Activated CD4-positive, alpha-beta T cell treated with anti-CD3 and anti-CD28 coated beads, Interleukin-2, amount 10 ng/mL, durations not matched to agents 7 days and 5 days (primary cell): ENCODE measurements around the gene SYVN1. TPM values are rescaled to one million over a fixed set of nuclear protein-coding genes. Genes with fewer than 3 reads are reported as not detected.
"Not testable (repeated sequence)": the region's sequence is repeated elsewhere in the genome, so short reads cannot be mapped to it uniquely, and the experiment has no call there.

Experiments used
- CTCF ChIA-PET: fragments of 350-600 bp; sonication (Branson Sonifier 250); formaldehyde crosslinking; loops from one replicate; lab custom pipeline; 2021; ENCODE audit warnings: antibody characterized with exemption; lab: Charles Lee
- POLR2A ChIA-PET: fragments of 350-600 bp; sonication (Branson Sonifier 250); formaldehyde crosslinking; loops from one replicate; lab custom pipeline; 2021; ENCODE audit warnings: antibody characterized with exemption; lab: Charles Lee
- DNase-seq: peaks from one replicate; pipeline ENCODE4 v3.0.0-alpha.2; 2020
- H3K27ac Mint-ChIP-seq: one replicate; pipeline ENCODE4 v1.8.0; 2021; ENCODE audit warnings: mild to moderate bottlenecking, moderate library complexity, mixed read lengths
- H3K27me3 Mint-ChIP-seq: one replicate; pipeline ENCODE4 v1.8.0; 2021; ENCODE audit warnings: mixed read lengths
- H3K36me3 Mint-ChIP-seq: one replicate; pipeline ENCODE4 v1.8.0; 2021; ENCODE audit warnings: low read depth, mixed read lengths
- H3K4me1 Mint-ChIP-seq: one replicate; pipeline ENCODE4 v1.8.0; 2021; ENCODE audit warnings: mixed read lengths
- H3K4me3 Mint-ChIP-seq: one replicate; pipeline ENCODE4 v1.8.0; 2021; ENCODE audit warnings: mild to moderate bottlenecking, moderate library complexity, mixed read lengths
- H3K9me3 Mint-ChIP-seq: one replicate; pipeline ENCODE4 v1.8.0; 2021; ENCODE audit warnings: mixed read lengths
- total RNA-seq, 2 experiments: library from RNA; stranded (reverse); gene quantifications; one replicate each; pipeline ENCODE4 v1.2.3, GENCODE V29; 2021

Gene SYVN1
- 10 to 100 TPM; 40.5 to 42.2 TPM for total RNA-seq

- Mint-ChIP-seq H3K27me3 (no peaks in the 10 kb centered on the region), H3K4me1 (peaks cover 27% of the 10 kb centered on the region), H3K36me3 (peaks cover 14% of the 10 kb centered on the region), H3K9me3 (no peaks in the 10 kb centered on the region), H3K4me3 (peak within 1 kb of the TSS; percentile 99), H3K27ac (peak within 1 kb of the TSS; percentile 99)
- ChIA-PET POLR2A (interaction anchor here (0.6 to 1.1 kb wide), 3 partner anchors 12 to 322 kb away, joined by 3 to 5 read pairs (median 4); partner anchors contain the start of genes FAU, MRPL49 and PPP2R5B), CTCF (interaction anchor here (0.6 to 3.2 kb wide), 8 partner anchors 14 to 1089 kb away, joined by 3 to 12 read pairs (median 4); no protein-coding TSS in a partner anchor)
- DNase-seq, result peak; percentile 93
These were observed at the start of gene SYVN1 for GRCh38 chr11:65134240-65134951. TSS of gene SYVN1 (minus strand) at chr11:65134519. CDS start at chr11:65133601, 918 bp downstream.

GRCh38 chr11:65183201-65183891, 49.0 kb upstream of the SYVN1 start:
- Mint-ChIP-seq H3K36me3 (peaks cover 24% of the 10 kb centered on the region), H3K27ac (no peak overlapping the region)

DNA sequence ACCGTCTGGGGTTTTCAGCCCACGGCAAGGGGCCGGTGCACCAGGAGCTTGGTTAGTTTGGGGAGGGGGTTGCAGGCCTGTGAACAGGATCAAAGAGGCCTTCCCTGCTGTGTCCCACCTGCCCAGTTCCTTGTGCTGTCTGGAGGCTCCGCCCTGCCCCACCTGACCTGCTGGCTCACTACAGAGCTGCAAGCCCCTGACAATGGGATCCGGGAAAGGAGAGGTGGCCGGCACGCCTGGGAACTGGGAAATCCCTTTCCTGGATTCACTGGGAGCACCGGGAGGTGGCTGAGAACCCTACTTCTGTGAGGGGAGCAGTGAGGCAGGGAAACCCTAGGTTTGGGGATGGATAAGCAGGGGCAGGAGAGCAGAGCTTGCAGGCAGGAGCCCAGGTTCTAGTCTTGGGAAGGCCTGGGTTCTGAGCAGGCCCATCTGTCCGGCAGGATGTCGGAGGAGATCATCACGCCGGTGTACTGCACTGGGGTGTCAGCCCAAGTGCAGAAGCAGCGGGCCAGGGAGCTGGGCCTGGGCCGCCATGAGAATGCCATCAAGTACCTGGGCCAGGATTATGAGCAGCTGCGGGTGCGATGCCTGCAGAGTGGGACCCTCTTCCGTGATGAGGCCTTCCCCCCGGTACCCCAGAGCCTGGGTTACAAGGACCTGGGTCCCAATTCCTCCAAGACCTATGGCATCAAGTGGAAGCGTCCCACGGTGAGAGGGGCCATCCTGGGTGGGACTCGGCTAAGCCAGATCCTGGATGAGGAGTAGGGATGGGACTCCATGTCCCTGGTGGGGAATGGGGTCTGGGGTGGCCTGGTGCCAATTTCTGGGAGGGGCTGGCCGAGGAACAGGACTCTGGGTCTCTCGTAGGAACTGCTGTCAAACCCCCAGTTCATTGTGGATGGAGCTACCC, 48.2 kb upstream of the SYVN1 start:
- H3K36me3 Mint-ChIP-seq, result peaks cover 23% of the 10 kb centered on the region
- DNase-seq, result no peak
- H3K4me3 Mint-ChIP-seq, result peak overlapping the region; percentile 84
- ChIA-PET POLR2A (no interaction called here), CTCF (interaction anchor here (1.2 to 1.9 kb wide), 5 partner anchors 13 to 65 kb away, joined by 3 to 9 read pairs (median 6); partner anchors contain the start of genes SPDYC and ZNHIT2)
- H3K27me3 Mint-ChIP-seq, result peaks cover 10% of the 10 kb centered on the region
- H3K27ac Mint-ChIP-seq, result peak overlapping the region; percentile 80
- H3K9me3 Mint-ChIP-seq, result no peaks in the 10 kb centered on the region
- H3K4me1 Mint-ChIP-seq, result peaks cover 21% of the 10 kb centered on the region

More at GRCh38 chr11:65183201-65183891, 49.0 kb upstream of the SYVN1 start:
- Mint-ChIP-seq H3K4me1 (peaks cover 21% of the 10 kb centered on the region), H3K27me3 (peaks cover 8% of the 10 kb centered on the region), H3K4me3 (peak overlapping the region; percentile 84), H3K9me3 (no peaks in the 10 kb centered on the region)
- no peak for DNase-seq
- POLR2A ChIA-PET, result no interaction called here
- CTCF ChIA-PET, result interaction anchor here (1.9 kb wide), 2 partner anchors 22 to 133 kb away, joined by 5 to 6 read pairs; no protein-coding TSS in a partner anchor

- Mint-ChIP-seq H3K4me1 (peaks cover 21% of the 10 kb centered on the region), H3K27ac (peak within 1 kb of the TSS; percentile 87), H3K4me3 (peak within 1 kb of the TSS; percentile 84), H3K27me3 (peaks cover 10% of the 10 kb centered on the region), H3K36me3 (peaks cover 16% of the 10 kb centered on the region), H3K9me3 (no peaks in the 10 kb centered on the region)
- DNase-seq, result peak; percentile 81
- ChIA-PET CTCF (interaction anchor here (0.8 to 1.9 kb wide), 9 partner anchors 9 to 65 kb away, joined by 3 to 9 read pairs (median 4); partner anchors contain the start of genes FAU, MRPL49, SPDYC and ZNHIT2), POLR2A (interaction anchor here (0.6 kb wide), 1 partner anchor 324 kb away, joined by 3 read pairs; no protein-coding TSS in a partner anchor)
These were observed 47.4 kb upstream of the SYVN1 start, which contains the start of gene CAPN1 for GRCh38 chr11:65181569-65182257. TSS of gene CAPN1 (plus strand) at chr11:65181928. CDS start at chr11:65182702, 774 bp downstream.

DNA sequence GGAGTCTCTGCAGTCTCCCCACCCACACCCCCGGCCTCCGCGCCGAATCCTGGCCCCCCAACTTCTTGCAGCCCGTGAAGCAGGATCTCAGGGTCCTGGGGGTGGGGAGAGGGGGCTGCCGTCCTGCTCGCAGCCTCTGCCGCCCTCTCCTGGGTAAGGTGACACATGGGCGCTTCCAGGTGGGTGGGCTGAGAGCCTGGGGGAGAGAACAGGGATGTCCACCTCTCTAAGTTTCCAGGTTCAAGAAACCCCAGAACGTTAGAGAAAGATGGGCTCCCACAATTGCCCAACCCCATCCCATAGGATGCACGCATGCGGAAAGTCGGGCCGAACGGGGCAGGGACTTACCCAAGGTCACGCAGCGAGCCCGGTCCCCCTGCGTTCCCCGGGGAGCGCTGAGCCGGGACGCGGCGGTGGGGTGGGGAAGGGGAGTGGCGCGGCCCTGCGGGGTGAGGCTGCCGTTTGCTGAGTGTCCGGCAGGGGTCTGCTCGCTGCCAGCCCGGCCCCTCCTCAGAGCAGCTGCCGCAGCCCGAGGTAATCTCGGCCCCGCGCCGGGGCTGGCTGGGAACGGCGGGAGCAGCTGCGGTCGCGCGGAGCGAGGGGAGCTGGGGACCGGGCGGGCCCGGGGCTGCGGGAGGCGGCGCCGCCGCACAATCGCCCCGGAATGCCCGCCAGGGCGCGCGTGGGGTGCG, 46.7 kb upstream of the SYVN1 start:
- Mint-ChIP-seq H3K9me3 (no peaks in the 10 kb centered on the region), H3K36me3 (peaks cover 11% of the 10 kb centered on the region), H3K27ac (no peak overlapping the region), H3K4me1 (peaks cover 21% of the 10 kb centered on the region), H3K27me3 (peaks cover 10% of the 10 kb centered on the region), H3K4me3 (peak overlapping the region; percentile 80)
- POLR2A ChIA-PET, result interaction anchor here (0.6 kb wide), 2 partner anchors 28 to 325 kb away, joined by 3 read pairs; no protein-coding TSS in a partner anchor
- DNase-seq, result peak; percentile 61
- CTCF ChIA-PET, result interaction anchor here (0.8 to 1.9 kb wide), 10 partner anchors 9 to 65 kb away, joined by 3 to 9 read pairs (median 4); partner anchors contain the start of genes FAU, MRPL49, SPDYC and ZNHIT2

DNA sequence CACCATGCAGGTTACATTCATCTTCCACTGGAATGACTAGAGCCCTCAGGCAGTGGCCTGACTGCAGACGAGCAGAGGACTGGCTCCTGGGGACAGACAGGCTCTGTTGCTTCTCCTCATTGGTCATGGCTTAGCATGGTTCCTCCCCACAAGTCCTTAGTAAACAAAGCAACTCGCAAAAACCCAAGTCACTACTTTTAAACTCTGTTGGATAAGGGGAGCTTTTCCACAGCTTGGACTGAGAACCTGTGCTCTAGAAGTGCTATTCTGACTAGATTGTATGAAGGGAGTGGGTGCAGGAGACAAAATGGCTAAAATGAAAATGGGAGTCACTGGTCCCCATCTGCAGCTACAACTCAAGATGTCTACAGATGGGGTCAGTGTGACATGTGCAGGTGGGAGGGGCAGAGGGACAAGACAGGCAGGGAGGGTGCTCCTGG, 40.3 kb upstream of the SYVN1 start:
- H3K9me3 Mint-ChIP-seq, H3K4me3 Mint-ChIP-seq, H3K4me1 Mint-ChIP-seq, DNase-seq, CTCF ChIA-PET, H3K27ac Mint-ChIP-seq, H3K36me3 Mint-ChIP-seq, H3K27me3 Mint-ChIP-seq: not testable (repeated sequence)
- POLR2A ChIA-PET, result interaction anchor here (0.6 kb wide), 1 partner anchor 798 kb away, joined by 14 read pairs; no protein-coding TSS in a partner anchor

GRCh38 chr11:65172600-65172999, 38.3 kb upstream of the SYVN1 start:
- Mint-ChIP-seq H3K27ac (no peak overlapping the region), H3K4me3 (no peak overlapping the region), H3K27me3 (no peaks in the 10 kb centered on the region), H3K4me1 (peaks cover 12% of the 10 kb centered on the region), H3K36me3 (no peaks in the 10 kb centered on the region), H3K9me3 (no peaks in the 10 kb centered on the region)
- ChIA-PET POLR2A (no interaction called here), CTCF (interaction anchor here (1.0 to 1.4 kb wide), 3 partner anchors 9 to 159 kb away, joined by 3 to 4 read pairs (median 3); partner anchors contain the start of genes ARL2 and CAPN1)
- DNase-seq, result no peak

GRCh38 chr11:65170058-65170534, 35.8 kb upstream of the SYVN1 start, which contains the start of gene SPDYC:
TSS of gene SPDYC (plus strand) at chr11:65170233. CDS start at chr11:65171358, 1,125 bp downstream.
- H3K9me3 Mint-ChIP-seq, result no peaks in the 10 kb centered on the region
- DNase-seq, result no peak
- peak within 1 kb of the TSS; percentile 91 for H3K27ac Mint-ChIP-seq
- no peak within 1 kb of the TSS for H3K4me3 Mint-ChIP-seq
- H3K4me1 Mint-ChIP-seq, result peaks cover 12% of the 10 kb centered on the region
- POLR2A ChIA-PET, result no interaction called here
- CTCF ChIA-PET, result interaction anchor here (1.1 kb wide), 1 partner anchor 12 kb away, joined by 4 read pairs; the partner anchor contains the start of gene CAPN1
- no peaks in the 10 kb centered on the region for H3K27me3 Mint-ChIP-seq
- no peaks in the 10 kb centered on the region for H3K36me3 Mint-ChIP-seq

DNA sequence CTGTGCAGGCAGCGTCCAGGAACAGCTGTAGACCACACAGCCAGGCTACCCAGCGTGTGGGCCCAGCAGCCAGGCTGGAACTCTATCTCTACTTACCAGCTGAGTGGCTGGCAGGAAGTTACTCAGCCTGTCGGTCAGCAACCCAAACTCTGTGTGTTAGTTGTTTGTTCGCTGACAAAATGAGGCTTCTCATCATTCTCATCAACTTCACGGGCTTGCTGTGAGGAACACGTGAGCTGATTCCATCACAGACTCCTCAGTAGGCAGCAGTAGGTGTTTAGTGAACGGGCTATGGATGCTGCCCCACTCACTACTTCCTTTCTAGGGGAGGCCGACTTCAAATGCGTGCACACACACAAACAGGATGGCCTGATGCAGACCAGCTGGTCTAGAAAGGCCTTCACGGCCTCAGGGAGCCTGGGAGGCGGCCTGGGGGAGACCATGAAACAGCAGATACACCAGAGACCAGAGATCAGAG, 34.9 kb upstream of the SYVN1 start:
- H3K27me3 Mint-ChIP-seq, result no peaks in the 10 kb centered on the region
- DNase-seq, result no peak
- H3K4me3 Mint-ChIP-seq, result no peak overlapping the region
- no peaks in the 10 kb centered on the region for H3K9me3 Mint-ChIP-seq
- H3K4me1 Mint-ChIP-seq, result peaks cover 12% of the 10 kb centered on the region
- H3K36me3 Mint-ChIP-seq, result no peaks in the 10 kb centered on the region
- ChIA-PET POLR2A (no interaction called here), CTCF (interaction anchor here (0.5 to 1.1 kb wide), 2 partner anchors 12 to 213 kb away, joined by 4 read pairs; partner anchors contain the start of gene CAPN1)
- peak overlapping the region; percentile 91 for H3K27ac Mint-ChIP-seq

- no peaks in the 10 kb centered on the region for H3K9me3 Mint-ChIP-seq
- no peaks in the 10 kb centered on the region for H3K36me3 Mint-ChIP-seq
- H3K4me3 Mint-ChIP-seq, result no peak overlapping the region
- CTCF ChIA-PET, result no interaction called here
- no peak overlapping the region for H3K27ac Mint-ChIP-seq
- H3K27me3 Mint-ChIP-seq, result no peaks in the 10 kb centered on the region
- POLR2A ChIA-PET, result no interaction called here
- no peak for DNase-seq
- H3K4me1 Mint-ChIP-seq, result peaks cover 12% of the 10 kb centered on the region
These were observed 33.3 kb upstream of the SYVN1 start for GRCh38 chr11:65167656-65168055.
